Activated CD8-positive, alpha-beta memory T cell treated with anti-CD3 and anti-CD28 coated beads, Interleukin-2, amount 50 U/mL, for 24 hours (primary cell): ENCODE measurements around the gene ADISSP.

Source experiments
- DNase-seq: peaks from one replicate; pipeline ENCODE4 v3.0.0-alpha.2; 2020; ENCODE audit errors: extremely low read depth

ADISSP gene

GRCh38 chr20:3781153-3781910 is 13.8 kb upstream of the ADISSP start, which contains the start of gene SPEF1:
TSS of gene SPEF1 (minus strand) at chr20:3781448. CDS start at chr20:3781287, 161 bp downstream.
- DNase-seq = no peak

GRCh38 chr20:3778976-3779375 is 11.4 kb upstream of the ADISSP start:
- DNase-seq = no peak

GRCh38 chr20:3777716-3778629 is 10.4 kb upstream of the ADISSP start:
- DNase-seq = no peak

- DNase-seq = no peak
Observed at GRCh38 chr20:3777381-3777715, 9.8 kb upstream of the ADISSP start.

- DNase-seq = no peak
Observed at GRCh38 chr20:3775457-3776108, 8.0 kb upstream of the ADISSP start.

GRCh38 chr20:3771552-3772058 is 4.1 kb upstream of the ADISSP start:
- DNase-seq = no peak

- peak; percentile 55 for DNase-seq
Observed at GRCh38 chr20:3768342-3769130, 983 bp upstream of the ADISSP start.

- no peak for DNase-seq
Observed at GRCh38 chr20:3767110-3767426, 485 bp downstream of the ADISSP start.

- no peak for DNase-seq
Observed at GRCh38 chr20:3766422-3767109, 987 bp downstream of the ADISSP start.

GRCh38 chr20:3765171-3765882 is 2.2 kb downstream of the ADISSP start:
- DNase-seq = no peak

GRCh38 chr20:3764659-3765058 is 2.9 kb downstream of the ADISSP start:
- DNase-seq = no peak

GRCh38 chr20:3763671-3764601 is 3.6 kb downstream of the ADISSP start:
- DNase-seq = no peak

GRCh38 chr20:3760655-3761348 is 6.8 kb downstream of the ADISSP start:
- DNase-seq = no peak

GRCh38 chr20:3759884-3760283 is 7.7 kb downstream of the ADISSP start:
- no peak for DNase-seq

GRCh38 chr20:3759316-3759823 is 8.2 kb downstream of the ADISSP start:
- no peak for DNase-seq

- DNase-seq = no peak
Observed at GRCh38 chr20:3758566-3758965, 9.0 kb downstream of the ADISSP start.

GRCh38 chr20:3757268-3757667 is 10.3 kb downstream of the ADISSP start:
- no peak for DNase-seq

- no peak for DNase-seq
Observed at GRCh38 chr20:3755814-3756480, 11.6 kb downstream of the ADISSP start.
